Ascending aorta (tissue), 2 donors: ENCODE data around the gene IGHMBP2. TPM values are rescaled to one million over a fixed set of nuclear protein-coding genes. Genes with fewer than 3 reads are reported as not detected.
"Not testable (repeated sequence)": the region's sequence is repeated elsewhere in the genome, so short reads cannot be mapped to it uniquely, and the experiment has no call there.

Experiments
- DNase-seq, 2 donors: peaks; one replicate each; pipeline ENCODE4 v3.0.0-alpha.2; 2019; ENCODE audit warnings: low spot score in 2 of 2
- H3K27ac ChIP-seq, 2 donors: fragments of 200-600 bp; sonication (generic); one replicate each; pipeline ENCODE4 v1.5.1; 2016 to 2017; ENCODE audit warnings: mild to moderate bottlenecking in 1 of 2
- H3K27me3 ChIP-seq: fragments of 200-600 bp; sonication (generic); one replicate; pipeline ENCODE4 v1.5.1; 2017
- H3K36me3 ChIP-seq, 2 donors: fragments of 200-600 bp; sonication (generic); one replicate each; pipeline ENCODE4 v1.5.1; 2016
- H3K4me1 ChIP-seq, 2 donors: fragments of 200-600 bp; sonication (generic); one replicate each; pipeline ENCODE4 v1.5.1; 2016 to 2017; ENCODE audit warnings: mild to moderate bottlenecking in 1 of 2
- H3K4me3 ChIP-seq, 2 donors: fragments of 200-600 bp; sonication (generic); one replicate each; pipeline ENCODE4 v1.5.1; 2016 to 2017; ENCODE audit warnings: mild to moderate bottlenecking in 1 of 2
- H3K9me3 ChIP-seq, 2 donors: fragments of 200-600 bp; sonication (generic); one replicate each; pipeline ENCODE4 v1.5.1; 2016
- intact Hi-C: fragments of 100-400 bp; cut with DNase I; formaldehyde crosslinking; loops from one replicate; pipeline ENCODE4 v1.15.1; 2023
- total RNA-seq: library from RNA; depleted of rRNA; stranded (reverse); fragments of >200 nt; gene quantifications from one replicate; pipeline ENCODE4 v1.1.0, GENCODE V29; 2016
- TF ChIP-seq, protein P1 (sequence below), 3 experiments: fragments of 200-600 bp in 2 of 3; fragments of 450-650 bp in 1 of 3; sonication (generic) in 2 of 3; IDR thresholded peaks; one replicate each; pipeline ENCODE4 v1.5.1; 2016 to 2019; ENCODE audit warnings: antibody characterized with exemption in 3 of 3, mild to moderate bottlenecking in 1 of 3, moderate library complexity in 1 of 3

The IGHMBP2 gene
- total RNA-seq, 1 donor from 2014 or later: 52.0 TPM

DNA sequence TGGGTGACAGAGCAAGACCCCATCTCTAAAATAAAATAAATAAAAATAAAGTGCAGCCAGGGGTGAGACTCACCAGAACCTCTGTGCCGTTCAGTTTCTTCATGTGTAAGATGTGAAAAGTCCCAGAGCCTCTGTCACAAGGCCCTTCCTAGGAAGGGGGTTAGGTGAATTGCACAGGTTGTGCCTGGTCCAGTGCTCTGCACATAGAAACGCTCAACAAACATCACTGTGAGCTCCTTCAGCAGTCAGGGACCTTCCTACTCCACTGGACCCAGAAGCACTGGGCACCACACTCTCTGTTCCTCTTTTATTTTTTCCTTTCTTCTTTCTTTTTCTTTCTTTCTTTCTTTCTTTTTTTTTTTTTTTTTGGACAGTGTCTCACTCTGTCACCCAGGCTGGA, 22.4 kb upstream of the IGHMBP2 start:
- DNase-seq: no peak
- TF ChIP-seq, protein P1, sequence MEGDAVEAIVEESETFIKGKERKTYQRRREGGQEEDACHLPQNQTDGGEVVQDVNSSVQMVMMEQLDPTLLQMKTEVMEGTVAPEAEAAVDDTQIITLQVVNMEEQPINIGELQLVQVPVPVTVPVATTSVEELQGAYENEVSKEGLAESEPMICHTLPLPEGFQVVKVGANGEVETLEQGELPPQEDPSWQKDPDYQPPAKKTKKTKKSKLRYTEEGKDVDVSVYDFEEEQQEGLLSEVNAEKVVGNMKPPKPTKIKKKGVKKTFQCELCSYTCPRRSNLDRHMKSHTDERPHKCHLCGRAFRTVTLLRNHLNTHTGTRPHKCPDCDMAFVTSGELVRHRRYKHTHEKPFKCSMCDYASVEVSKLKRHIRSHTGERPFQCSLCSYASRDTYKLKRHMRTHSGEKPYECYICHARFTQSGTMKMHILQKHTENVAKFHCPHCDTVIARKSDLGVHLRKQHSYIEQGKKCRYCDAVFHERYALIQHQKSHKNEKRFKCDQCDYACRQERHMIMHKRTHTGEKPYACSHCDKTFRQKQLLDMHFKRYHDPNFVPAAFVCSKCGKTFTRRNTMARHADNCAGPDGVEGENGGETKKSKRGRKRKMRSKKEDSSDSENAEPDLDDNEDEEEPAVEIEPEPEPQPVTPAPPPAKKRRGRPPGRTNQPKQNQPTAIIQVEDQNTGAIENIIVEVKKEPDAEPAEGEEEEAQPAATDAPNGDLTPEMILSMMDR (IDR thresholded peaks at IDR 0.05): no peak
- no peaks in the 10 kb centered on the region for H3K4me1 ChIP-seq
- H3K4me3 ChIP-seq: no peak overlapping the region
- no peaks in the 10 kb centered on the region for H3K36me3 ChIP-seq
- no peaks in the 10 kb centered on the region for H3K27me3 ChIP-seq
- H3K27ac ChIP-seq: no peak overlapping the region
- no peaks in the 10 kb centered on the region for H3K9me3 ChIP-seq
- intact Hi-C loops: no loop called here

DNA sequence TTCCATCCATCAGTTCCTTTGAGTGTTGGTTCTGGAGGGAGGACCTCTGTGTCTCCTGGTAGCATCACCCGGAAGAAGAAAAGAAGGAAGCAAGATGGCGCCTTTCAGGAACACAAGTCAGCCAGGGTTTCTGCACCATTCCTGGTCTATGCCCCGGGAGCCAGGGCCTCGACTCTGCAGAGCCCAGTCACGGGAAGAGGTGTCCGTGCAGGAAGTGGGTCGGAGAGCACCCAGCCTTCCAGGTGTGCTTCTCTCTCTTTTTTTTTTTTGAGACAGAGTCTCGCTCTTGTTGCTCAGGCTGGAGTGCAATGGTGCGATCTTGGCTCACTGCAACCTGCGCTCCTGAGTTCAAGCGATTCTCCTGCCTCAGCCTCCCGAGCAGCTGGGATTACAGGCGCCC, 21.3 kb upstream of the IGHMBP2 start:
- Histone ChIP-seq H3K9me3 (no peaks in the 10 kb centered on the region), H3K36me3 (no peaks in the 10 kb centered on the region), H3K4me3 (no peak overlapping the region), H3K4me1 (no peaks in the 10 kb centered on the region), H3K27ac (no peak overlapping the region), H3K27me3 (no peaks in the 10 kb centered on the region)
- intact Hi-C loops: no loop called here
- no peak for DNase-seq
- TF ChIP-seq, protein P1 (IDR thresholded peaks at IDR 0.05): no peak

DNA sequence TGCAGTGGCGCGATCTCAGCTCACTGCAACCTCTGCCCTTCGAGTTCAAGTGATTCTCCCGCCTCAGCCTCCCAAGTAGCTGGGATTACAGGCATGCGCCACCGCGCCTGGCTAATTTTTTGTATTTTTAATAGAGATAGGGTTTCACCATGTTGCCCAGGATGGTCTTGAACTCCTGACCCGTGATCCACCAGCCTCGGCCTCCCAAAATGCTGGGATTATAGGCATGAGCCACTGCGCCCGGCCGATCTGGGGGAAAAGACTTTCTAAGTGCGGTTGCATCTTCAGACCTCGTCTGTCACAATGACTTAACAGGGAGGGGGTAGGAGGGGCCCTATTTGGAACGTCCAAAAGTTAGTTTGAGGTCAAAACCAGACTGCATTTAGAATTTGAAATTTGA, 18.9 kb upstream of the IGHMBP2 start:
- intact Hi-C loops, H3K4me1 ChIP-seq, H3K4me3 ChIP-seq, H3K36me3 ChIP-seq, H3K27me3 ChIP-seq, H3K9me3 ChIP-seq, DNase-seq, H3K27ac ChIP-seq: not testable (repeated sequence)

DNA sequence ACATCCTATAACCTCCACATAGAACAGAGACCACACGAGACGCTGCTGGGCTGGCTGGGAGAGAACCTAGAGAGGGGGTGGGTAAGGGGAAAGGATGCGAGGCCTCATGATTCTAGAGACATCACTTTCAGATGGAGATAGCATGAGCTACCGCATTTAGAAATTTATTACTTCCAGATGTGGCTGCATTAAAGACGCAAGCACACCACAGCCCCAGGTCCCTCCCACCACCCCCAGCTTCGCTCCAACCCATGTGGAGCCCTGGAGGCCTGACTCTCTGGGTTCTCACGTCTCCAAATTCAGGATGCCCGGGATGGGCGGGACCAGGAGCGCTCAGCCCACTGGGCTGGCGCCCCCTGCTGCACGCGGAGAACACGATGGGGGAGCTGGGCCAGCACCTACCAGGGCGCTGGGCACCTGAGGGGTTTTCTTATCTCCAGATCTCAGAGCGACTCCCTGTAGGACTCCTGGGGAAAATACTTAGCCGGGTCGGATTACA, 13.7 kb upstream of the IGHMBP2 start:
- Histone ChIP-seq H3K27ac (peak overlapping the region; percentile 61 to 82), H3K9me3 (no peaks in the 10 kb centered on the region), H3K27me3 (no peaks in the 10 kb centered on the region), H3K4me1 (peaks cover 14 to 16% of the 10 kb centered on the region in 2 donors), H3K36me3 (peaks cover 26 to 28% of the 10 kb centered on the region in 2 donors), H3K4me3 (no peak overlapping the region)
- TF ChIP-seq, protein P1 (IDR thresholded peaks at IDR 0.05): peak; percentile 68 to 75 (median 72)
- peak in 1 of 2 donors; percentile 79 for DNase-seq
- intact Hi-C loops: loop anchor here (2.0 to 5.0 kb wide), 3 partner anchors 17 to 57 kb away; no protein-coding TSS in a partner anchor

DNA sequence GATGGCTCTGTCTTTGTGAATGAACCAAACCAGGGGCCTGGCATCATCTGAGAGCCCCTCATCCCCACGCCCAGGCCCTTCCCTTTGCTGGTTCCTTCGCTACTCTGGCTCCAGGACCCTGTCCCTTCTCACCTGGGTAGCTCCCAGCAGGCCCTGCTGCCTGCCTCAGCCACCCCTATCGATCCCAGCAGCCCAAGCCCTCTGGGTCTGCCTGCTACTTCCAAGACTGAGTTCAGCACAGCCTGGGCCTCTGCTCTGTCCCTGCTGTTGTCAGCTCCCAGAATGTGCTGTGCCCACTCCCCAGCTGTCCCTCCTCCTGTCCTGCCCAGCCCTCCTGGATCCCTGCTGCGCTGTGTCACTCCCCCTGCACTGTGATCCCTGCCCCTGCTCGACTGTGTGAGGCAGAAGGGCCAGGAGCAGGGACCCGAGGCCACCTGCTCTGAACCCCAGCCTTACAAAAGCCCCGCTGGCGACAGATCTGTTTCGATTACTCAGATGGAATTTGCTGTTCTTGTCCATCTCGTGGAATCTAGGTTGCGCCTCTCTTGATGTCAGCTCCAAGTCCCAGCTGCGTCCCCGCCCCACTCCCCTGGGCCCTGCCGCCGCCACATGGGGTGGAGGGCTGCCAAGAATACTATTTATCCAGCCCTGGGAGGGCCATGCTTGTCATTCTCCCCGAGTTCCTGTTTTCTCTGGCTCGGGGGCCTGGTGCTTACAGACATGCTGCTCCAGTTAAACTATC, 13.0 kb upstream of the IGHMBP2 start:
- H3K27me3 ChIP-seq: no peaks in the 10 kb centered on the region
- peak overlapping the region; percentile 61 to 82 for H3K27ac ChIP-seq
- DNase-seq: peak; percentile 57 to 97
- H3K9me3 ChIP-seq: no peaks in the 10 kb centered on the region
- TF ChIP-seq, protein P1 (IDR thresholded peaks at IDR 0.05): no peak
- intact Hi-C loops: loop anchor here (2.0 to 5.0 kb wide), 3 partner anchors 18 to 57 kb away; no protein-coding TSS in a partner anchor
- H3K4me1 ChIP-seq: peaks cover 14 to 16% of the 10 kb centered on the region in 2 donors
- peak overlapping the region in 1 of 2 donors; percentile 14 for H3K4me3 ChIP-seq
- peaks cover 32 to 33% of the 10 kb centered on the region in 2 donors for H3K36me3 ChIP-seq

DNA sequence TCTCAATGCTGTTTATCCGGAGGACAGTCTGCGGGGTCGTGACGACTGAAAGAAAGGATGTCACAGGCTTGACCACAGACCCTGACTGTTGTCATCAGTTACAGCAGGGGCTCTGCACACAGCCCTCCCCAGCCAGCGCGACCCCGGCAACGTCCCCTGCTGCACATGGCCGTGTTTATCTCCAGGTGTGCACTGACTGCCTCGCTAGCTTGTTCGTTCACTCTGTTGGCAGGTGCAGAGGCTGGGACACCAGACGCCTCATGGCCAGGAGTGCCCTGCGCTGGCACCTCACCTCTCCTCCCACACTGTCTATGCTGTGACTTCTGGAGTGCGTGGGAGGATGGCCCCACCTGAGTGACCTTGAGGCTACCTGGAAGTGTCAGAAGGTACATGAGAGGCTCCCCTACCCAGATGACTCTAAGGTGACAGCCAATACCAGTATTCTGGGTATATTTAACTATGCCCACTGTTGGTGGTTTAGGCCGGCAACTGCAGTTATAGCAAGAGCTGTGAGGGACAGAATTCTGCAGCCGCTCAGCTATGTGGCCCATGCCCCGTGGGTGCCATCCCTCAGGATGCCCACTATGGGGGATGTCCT, 12.2 kb upstream of the IGHMBP2 start:
- peaks cover 40 to 41% of the 10 kb centered on the region in 2 donors for H3K36me3 ChIP-seq
- TF ChIP-seq, protein P1 (IDR thresholded peaks at IDR 0.05): no peak
- H3K27ac ChIP-seq: peak overlapping the region; percentile 61 to 82
- peaks cover 14 to 16% of the 10 kb centered on the region in 2 donors for H3K4me1 ChIP-seq
- H3K9me3 ChIP-seq: no peaks in the 10 kb centered on the region
- DNase-seq: no peak
- H3K27me3 ChIP-seq: no peaks in the 10 kb centered on the region
- peak overlapping the region in 1 of 2 donors; percentile 37 for H3K4me3 ChIP-seq
- intact Hi-C loops: loop anchor here (2.0 to 5.0 kb wide), 3 partner anchors 19 to 56 kb away; no protein-coding TSS in a partner anchor
